Dedifferentiated amniotic fluid mesenchymal stem cell (primary cell): ENCODE data around the gene CRHBP.
A peak's percentile ranks its signal among the peaks of the same experiment; 100 is the strongest.
"Not testable (repeated sequence)": the region's sequence is repeated elsewhere in the genome, so short reads cannot be mapped to it uniquely, and the experiment has no call there.

Experiments used
- DNase-seq: peaks from one replicate; pipeline ENCODE4 v3.0.0-alpha.2; 2016; ENCODE audit errors: extremely low spot score

The CRHBP gene, protein sequence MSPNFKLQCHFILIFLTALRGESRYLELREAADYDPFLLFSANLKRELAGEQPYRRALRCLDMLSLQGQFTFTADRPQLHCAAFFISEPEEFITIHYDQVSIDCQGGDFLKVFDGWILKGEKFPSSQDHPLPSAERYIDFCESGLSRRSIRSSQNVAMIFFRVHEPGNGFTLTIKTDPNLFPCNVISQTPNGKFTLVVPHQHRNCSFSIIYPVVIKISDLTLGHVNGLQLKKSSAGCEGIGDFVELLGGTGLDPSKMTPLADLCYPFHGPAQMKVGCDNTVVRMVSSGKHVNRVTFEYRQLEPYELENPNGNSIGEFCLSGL

DNA sequence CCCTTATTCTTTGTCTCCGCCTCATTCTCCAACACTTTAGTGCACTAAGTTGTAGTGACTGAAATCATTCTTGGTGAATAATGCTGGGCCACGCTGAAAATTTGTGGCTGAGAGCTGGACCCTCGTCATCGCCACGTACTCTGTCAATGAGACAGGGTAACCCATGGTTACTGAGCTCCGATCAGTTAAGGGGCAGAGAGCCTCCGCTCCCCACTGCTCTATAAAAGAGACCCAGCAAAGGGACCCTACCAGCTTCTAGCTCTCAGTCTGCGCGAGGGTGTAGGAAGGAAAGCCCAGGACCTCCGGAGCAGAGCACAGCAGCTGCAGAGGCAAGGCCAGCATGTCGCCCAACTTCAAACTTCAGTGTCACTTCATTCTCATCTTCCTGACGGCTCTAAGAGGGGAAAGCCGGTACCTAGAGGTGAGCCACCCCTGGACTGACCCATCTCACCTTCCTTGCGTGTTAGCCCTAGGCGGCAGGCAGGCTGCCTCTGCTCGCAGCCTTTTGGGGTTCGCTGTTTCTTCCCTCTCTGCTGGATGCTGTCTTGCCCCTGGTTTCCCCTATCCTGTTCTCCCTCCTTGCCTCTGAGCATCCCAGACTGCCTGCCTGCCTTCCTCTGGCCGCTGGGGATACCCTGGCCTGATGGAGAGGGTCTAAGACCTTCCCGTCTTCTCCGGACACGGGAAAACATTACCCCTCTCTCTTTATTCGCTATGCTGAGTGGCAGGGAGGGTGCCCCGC lies at the start of gene CRHBP:
Gene CRHBP (plus strand): TSS at position 251 of the 742 bp plus-strand sequence. CDS start 90 bp downstream, at position 341.
- DNase-seq, result no peak

DNA sequence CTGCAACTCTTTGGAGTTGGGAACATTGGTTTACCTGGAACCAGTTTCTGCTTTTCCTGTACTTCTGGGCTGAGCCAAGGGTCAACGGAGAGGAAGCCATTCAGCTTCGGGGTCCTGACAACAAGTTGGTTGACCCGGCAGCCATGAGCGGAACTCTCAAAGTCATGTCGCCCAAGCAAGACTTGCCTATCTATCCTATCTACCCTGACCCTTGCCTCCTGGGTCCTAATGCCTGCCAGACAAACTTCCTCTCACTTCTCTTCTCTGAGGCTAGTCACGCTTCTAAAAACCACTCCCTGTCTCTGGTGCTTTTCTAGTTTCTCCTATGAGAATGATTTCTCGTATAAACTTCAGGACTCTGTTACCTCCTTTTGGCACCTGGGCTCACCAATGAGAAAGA lies 44.7 kb upstream of the CRHBP start:
- no peak for DNase-seq

DNA sequence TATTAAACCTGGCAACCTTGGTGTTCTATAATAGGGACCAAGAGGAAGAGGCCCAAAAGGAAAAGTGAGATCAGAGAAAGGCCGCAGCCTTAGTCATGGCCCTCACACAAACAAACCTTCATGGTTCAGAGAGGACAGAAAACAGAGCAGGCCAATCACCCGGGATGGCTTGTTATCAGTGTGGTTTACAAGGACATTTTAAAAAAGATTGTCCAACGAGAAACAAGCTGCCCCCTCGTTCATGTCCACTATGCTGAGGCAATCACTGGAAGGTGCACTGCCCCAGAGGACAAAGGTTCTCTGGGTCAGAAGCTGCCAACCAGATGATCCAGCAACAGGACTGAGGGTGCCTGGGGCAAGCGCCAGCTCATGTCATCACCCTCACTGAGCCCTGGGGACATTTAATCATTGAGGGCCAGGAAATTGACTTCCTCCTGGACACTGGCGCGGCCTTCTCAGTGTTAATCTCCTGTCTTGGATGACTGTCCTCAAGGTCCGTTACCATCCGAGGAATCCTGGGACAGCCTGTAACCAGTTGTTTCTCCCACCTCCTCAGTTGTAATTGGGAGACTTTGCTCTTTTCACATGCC lies 42.4 kb upstream of the CRHBP start:
- not testable (repeated sequence) for DNase-seq

DNA sequence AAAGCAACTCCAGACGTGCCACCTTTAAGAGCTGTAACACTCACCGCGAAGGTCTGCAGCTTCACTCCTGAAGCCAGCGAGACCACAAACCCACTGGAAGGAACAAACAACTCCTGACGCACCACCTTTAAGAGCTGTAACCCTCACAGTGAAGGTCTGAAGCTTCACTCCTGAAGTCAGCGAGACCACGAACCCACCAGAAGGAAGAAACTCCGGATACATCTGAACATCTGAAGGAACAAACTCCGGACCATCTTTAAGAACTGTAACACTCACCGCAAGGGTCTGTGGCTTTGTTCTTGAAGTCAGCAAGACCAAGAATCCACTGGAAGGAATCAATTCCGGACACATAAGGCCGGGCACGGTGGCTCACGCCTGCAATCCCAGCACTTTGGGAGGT lies 38.2 kb upstream of the CRHBP start:
- not testable (repeated sequence) for DNase-seq

DNA sequence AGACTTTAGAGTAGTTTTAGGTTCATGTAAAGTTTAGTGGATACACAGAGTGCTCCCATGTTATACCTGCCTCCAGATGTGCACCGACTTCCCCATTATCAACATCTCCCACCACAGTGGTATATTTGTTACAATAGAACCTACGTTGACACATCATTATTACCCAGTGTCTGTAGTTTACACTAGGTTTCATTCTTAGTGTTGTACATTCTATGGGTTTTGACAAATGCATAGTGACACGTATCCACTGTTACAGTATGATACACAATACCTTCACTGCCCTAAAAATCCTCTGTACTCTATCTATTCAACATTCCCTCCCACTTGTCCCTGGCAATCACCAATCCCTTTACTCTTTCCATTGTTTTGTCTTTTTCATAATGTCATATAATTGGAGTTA lies 34.3 kb upstream of the CRHBP start:
- no peak for DNase-seq

DNA sequence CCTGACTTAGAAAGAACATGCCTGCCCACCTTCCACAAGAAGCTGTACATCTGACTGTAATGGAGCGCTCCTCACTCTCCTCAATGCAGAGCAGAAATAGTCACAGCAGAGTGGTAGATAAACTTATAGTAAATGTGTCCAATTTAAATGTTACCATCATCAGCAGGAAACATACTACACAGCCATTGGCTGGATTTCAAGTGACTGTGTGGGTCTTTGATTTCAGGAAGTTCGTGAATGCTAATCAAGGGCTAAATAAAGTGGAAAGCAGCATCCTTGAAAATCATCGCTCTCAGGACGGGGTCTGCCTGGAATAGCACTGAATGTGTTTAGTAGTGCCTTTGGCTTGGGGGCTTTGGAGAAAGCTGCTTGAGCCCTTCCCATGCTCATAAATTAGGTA lies 32.4 kb upstream of the CRHBP start:
- no peak for DNase-seq

DNA sequence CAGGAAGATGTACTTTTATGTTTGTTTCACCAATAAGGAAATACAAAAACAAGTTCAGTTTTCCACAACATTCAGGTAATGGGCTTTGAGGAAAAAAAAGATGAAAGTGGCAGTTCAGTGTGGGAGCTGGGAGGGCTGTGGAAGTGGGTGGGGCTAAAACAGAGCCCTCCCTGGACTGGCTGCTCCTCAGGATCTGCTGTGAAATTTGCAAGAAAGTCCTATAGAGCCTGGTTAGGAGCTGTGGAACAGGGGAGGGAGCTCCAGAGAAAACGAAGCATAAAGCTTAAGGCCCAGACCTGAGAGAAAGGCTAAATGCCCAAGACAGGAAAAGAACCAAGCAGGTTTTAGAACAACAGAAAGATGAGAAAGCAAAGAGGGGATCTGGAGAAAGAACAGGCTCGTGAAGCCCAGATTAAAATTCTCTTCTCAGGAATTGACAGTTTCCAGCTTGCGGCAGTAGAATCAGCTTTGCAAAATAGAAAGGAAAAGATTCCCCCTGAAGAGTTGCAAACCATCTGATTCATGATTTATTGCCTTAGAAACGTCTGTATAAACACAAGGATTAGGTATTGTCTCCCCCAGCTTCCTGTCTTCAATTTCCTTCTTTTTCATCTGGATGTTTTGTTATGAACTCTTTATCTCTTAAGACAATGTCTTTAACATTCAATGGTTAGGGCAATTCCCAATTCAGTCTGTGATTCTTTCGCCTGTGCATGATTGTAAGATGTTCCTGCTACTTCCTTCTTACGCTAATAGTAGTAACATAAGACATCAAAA lies 26.3 kb upstream of the CRHBP start:
- no peak for DNase-seq

DNA sequence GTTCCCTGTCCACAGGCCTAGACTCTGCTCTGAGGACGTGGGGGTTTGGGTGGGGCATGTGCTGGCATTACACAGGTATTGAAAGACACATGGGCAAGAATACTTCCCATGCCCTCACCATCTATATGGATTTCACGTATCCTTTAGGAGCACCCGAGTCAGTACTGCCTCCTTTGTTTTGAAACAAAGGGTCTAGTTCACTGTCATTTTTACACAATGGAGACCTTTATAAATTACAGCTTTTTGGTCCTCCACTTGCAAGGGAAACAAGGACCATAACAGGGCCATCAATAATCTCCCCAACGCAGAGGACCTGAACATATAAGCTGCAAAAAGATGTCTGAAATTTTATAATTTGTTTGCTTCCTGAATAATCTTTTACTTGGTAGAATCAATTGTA lies 24.9 kb upstream of the CRHBP start:
- no peak for DNase-seq

DNA sequence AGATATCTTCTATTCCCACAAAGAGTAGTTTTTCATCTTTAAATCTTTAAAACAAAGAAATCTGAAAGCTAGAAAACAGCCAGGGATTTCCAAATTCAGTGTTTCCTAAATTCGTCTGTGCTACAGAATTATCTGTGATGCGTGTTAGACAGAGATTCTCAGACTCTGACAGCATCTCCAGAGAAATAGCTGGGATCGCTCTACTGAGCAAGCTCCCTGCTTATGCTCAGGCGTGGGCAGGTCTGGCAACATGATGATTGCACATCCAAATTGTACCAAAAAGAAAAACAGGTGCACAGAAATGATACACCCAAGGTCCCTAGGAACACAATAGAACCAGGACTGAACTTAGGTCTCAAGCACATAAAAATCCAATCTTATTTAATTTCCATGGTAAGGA lies 22.8 kb upstream of the CRHBP start:
- no peak for DNase-seq

DNA sequence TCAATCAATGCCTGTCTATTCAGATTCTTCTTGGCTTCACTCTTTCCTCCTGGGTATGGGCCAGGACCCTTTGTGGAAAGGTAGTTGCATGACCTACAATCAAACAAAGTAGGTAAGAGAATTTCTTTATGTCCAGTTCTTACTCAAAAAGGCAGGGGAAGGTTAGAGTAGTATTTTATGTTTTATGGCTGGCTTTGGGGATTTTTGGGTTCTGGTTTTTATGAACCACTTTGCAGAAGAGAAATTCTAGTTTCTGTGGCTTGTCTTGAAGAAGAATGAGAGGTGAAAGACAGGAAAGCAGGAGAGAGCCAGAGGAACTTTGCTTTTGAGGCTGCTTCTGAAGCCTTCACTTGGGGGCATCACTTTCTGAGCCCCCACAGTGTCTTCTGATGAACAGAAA lies 14.7 kb upstream of the CRHBP start:
- DNase-seq, result no peak

DNA sequence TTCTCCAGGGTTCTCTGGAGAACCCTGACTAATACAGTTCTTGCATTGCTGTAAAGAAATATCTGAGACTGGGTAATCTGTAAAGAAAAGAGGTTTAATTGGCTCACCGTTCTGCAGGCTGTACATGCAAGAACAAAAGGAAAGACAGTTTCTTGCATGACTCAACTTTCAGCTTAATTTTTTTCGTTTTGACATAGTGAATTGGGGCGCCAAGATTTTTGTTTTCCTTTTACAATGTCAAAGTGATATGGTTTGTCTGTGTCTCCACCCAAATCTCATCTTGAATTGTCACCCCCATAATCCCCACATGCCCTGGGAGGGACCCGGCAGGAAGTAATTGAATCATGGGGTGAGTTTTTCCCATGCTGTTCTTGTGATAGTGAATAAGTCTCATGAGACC lies 11.8 kb upstream of the CRHBP start:
- DNase-seq, result no peak

DNA sequence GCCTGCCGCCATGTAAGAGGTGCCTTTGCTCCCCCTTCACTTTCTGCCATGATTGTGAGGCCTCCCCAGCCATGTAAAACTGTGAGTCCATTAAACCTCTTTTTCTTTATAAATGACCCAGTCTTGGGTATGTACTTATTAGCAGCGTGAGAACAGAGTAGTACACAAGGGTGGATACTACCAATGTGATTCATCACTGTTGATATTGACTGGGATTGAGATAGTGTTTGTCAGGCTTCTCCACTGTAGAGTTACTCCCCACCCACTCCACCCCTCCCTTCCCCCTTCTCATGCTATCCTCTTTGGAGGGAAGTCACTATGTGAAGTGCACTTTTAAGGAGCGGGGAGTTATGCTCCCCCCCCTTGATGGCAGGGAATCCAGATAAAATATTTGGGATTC lies 11.4 kb upstream of the CRHBP start:
- DNase-seq, result no peak

DNA sequence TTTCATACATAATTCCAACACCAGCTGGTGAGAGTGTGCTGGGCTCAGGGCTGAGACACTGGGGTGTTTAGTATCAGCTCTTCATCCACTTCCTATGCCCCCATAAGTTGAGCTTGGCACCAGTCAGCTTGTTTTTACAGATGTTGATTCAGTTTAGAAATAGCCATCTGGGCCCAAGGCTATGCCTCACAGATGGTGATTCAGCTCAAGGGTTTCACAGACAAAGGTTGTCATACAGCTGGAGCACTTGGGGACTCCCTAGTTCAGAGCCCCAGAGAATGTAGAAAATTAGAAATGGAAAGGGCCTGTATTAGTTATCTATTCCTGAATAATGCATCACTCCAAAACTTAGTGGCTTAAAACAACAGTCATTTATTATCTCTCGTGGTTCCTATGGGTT lies 10.3 kb upstream of the CRHBP start:
- peak; percentile 30 for DNase-seq

DNA sequence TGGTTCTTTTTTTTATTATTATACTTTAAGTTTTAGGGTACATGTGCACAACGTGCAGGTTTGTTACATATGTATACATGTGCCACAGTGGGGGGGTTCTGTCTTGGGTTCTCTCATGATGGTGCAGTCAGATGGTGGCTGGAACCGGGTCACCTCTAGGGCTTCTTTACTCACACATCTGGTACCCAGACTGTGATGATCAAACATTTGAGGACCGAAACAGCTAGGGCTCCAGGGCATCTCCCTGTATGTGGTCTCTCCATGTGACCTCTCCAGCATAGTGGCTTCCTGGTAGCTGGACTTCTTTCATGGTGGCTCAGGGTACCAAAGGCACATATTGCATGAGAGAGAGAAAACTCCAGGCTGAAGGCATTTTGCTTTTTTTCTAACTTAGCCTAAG lies 9.8 kb upstream of the CRHBP start:
- DNase-seq, result no peak

DNA sequence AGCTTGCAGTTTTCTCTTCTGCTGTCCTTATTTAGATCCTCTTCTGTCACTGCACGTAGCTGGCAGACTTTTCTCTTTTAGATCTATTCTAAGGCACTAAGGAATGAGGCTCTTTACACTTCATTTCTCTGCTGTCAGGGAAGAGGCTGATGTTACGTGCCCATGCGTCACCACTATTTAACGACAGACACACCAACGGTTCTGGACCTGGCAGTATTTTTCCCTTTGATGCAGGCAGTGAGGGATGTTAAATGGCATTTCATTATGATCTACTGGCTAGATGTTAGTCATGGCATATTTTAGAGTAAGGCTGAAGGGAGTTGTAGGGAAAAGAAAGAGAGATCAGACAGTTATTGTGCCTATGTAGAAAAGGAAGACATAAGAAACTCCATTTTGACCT lies 8.2 kb upstream of the CRHBP start:
- DNase-seq, result no peak

DNA sequence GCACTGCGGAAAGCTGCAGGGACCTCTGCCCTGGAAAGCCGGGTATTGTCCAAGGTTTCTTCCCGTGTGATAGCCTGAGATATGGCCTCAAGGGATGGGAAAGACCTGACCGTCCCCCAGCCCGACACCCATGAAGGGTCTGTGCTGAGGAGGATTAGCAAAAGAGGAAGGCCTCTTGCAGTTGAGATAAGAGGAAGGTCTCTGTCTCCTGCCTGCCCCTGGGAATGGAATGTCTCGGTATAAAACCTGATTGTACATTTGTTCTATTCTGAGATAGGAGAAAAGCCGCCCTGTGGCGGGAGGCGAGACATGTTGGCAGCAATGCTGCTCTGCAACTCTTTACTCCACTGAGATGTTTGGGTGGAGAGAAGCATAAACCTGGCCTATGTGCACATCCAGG lies 7.6 kb upstream of the CRHBP start:
- not testable (repeated sequence) for DNase-seq

DNA sequence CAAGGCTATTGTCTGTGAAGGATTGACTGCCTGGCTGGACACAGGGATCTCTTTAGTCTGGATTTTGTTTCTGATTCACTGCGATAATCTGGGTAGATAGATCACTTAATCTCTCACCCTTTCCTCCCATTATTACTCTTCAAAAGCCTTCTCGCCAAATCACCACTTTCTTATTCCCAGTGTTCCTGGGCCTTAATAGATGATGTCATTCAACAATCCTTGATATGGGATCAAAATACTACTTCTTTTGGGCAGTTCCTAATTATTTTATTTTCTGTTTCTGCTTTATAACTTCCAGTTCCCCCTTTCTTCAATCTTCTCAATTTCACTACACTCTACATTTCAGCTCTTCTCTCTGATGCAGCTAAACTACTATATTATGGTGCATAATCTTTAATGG lies 6.8 kb upstream of the CRHBP start:
- DNase-seq, result no peak

DNA sequence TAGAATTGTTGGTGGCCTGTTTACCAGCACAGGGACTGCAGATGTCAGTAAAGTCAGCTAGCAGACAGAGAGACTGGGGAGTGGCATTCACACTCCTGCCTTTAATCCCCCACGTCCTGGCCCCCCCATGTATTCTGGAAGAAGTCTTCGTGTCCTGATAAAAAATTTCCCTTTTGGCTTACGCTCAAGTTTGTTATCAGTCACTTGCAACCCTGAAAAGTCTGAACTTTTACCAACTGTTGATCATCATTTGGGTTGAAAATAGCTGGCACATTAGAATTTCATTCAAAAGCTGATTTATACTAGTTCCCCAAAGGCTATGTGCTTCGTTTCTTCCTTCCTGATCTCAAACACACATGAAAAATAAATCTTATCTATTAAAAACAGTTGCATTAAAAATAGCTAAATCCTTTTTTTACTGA lies 5.8 kb upstream of the CRHBP start:
- DNase-seq, result no peak

DNA sequence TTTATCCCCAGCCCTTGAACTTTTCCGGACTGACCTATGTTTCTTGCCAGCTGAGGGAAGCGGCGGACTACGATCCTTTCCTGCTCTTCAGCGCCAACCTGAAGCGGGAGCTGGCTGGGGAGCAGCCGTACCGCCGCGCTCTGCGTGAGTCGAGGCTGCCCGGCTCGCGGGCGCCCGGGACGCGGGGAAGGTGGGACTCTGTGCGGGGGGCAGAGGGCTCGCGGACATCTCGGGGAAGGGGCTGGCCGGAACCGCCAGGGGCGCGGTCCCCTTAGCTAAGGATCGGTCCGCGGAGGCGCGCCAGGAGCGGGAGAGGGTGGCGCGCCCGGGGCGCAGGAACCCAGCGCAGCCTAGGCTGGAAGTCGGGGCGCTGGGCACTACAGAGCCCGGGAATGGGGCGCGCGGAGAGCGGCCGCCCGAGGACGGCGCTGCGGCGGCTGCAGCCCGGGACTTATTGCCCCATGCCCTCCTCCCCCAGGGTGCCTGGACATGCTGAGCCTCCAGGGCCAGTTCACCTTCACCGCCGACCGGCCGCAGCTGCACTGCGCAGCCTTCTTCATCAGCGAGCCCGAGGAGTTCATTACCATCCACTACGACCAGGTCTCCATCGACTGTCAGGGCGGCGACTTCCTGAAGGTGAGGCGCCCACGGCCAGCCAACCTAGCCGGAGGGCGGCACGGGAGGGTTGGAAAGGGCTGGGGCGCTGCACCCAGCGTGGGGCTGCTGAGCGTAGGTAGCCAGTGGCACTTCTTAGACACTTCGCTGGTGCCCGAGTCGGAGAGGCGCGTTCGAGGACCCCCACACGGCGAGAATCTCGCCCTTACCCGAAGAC lies 922 bp downstream of the CRHBP start:
- no peak for DNase-seq

DNA sequence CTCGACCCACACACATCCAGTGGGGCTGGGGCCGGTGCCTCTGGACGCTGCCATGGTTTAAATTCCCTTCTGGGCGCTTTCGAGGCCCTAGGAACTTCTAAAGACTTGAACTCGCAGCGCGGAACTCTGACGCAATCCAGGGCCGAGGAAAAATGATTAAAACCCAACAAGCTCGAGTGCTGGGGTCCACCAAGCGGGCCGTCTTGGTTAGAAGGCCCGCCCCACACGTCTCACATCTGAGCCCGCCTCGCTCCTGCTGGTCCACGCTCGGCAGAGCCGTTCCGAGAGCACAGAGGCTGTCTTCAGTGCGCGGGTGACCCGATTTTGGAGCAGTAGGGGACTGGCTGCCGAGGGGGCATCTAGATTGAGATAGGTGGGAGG lies 1.5 kb downstream of the CRHBP start:
- no peak for DNase-seq

DNA sequence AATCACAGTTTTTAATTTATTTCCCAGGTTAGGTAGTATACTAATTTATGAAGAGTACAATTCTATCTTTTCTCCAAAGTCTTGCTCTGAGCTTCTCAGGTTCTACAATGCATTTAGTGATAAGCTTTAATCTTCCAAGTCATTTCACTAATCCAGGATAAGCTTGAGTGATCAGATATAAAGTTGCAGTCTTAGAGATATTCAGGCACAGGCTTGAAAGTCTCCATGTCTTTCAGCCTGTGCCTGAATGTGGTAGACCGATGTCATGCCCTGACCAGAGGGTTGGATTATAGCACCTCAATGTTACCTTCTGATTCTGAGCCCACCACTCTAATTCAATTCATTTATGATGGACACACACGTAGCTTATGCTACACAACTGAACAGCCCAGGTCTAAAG lies 3.2 kb downstream of the CRHBP start:
- DNase-seq, result no peak
